Activated CD8-positive, alpha-beta memory T cell treated with anti-CD3 and anti-CD28 coated beads, Interleukin-2, amount 50 U/mL, for 24 hours (primary cell): ENCODE results near the gene GRIK2.

Experiments
- DNase-seq: peaks from one replicate; pipeline ENCODE4 v3.0.0-alpha.2; 2020; ENCODE audit errors: extremely low read depth

The GRIK2 gene

DNA sequence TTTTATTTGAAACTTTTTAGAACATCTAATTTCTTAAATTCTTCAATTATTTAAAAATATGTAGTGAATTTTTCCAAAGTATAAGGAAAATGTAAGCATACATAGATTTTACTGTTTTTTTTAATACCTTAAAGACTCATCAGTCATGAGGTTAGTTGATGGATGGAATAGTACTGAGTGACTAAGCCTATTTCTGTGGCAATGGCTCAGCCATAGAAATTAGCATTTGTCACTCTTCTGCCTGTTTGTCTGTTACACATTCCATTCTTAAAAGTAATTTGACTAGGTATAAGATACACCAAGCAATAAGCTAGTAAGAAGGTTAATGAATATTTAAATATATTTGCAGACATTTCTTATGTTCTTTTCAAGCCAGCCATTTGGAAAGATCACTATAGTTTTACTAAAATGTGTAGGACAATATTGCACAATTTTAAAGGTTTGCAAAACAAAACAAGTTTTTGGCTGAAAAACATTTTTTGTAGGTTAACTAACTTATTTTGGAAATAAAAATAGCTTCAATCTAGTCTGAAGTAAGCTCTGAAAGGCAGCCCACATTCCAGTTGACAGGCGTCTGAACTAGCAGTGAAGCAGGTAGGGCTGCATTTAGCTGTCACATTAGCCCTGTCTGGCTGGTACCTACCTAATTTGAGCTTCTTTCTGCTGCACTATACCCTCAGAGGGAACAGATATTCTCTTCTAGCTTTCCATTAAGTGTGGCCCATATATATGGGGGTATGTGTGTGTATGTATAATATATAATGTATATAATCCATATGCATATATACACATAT lies 385.7 kb downstream of the GRIK2 start:
- no peak for DNase-seq

DNA sequence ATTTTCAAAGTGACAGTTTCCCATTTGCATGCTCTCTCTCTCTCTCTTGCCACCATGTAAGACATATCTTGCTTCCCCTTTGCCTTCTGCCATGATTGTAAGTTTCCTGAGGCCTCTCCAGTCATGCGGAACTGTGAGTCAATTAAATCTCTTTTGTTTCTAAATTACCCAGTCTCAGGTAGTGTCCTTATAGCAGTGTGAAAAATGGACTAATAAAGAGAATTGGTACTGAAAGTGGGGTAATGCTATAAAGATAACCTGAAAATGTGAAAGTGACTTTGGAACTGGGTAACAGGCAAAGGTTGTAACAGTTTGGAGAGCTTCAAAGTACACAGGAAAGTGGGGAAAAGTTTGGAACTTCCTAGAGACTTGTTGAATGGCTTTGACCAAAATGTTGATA lies 389.8 kb downstream of the GRIK2 start:
- DNase-seq, result no peak

DNA sequence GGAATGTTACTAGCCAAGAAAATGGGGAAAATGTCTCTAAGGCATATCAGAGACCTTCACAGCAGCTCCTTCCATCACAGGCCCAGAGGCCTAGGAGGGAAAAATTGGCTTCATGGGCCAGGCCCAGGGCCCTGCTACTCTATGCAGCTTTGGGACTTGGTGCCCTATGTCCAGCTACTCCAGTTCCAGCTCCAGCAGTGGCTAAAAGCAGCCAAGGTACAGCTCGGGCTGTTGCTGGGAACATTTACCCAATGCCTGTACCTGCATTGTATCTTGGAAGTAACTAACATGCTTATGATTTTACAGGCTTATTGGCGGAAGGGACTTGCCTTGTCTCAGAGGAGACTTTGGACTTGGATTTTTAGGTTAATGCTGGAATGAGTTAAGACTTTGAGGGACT lies 390.6 kb downstream of the GRIK2 start:
- no peak for DNase-seq

GRCh38 chr6:101799531-101799930 lies 406.0 kb downstream of the GRIK2 start:
- DNase-seq, result no peak

GRCh38 chr6:101800598-101800997 lies 407.1 kb downstream of the GRIK2 start:
- no peak for DNase-seq

DNA sequence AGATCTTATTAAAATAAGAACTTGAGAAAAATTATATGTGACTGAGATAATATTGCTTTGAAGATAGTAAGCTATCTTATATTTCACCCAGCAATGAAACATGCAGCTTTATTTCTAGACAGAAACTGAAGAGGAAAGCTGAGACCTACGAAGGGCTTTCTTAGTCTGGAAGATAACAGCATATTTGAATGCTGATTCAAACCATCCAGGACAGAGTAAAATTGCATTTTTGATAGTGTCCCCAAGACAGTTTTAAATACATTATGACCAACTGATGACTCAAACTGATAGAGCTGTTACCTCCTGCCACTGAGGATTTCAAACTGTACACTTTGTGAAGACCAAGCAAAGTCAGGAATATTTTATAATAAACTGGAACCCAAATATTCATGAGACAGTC lies 409.6 kb downstream of the GRIK2 start:
- no peak for DNase-seq

DNA sequence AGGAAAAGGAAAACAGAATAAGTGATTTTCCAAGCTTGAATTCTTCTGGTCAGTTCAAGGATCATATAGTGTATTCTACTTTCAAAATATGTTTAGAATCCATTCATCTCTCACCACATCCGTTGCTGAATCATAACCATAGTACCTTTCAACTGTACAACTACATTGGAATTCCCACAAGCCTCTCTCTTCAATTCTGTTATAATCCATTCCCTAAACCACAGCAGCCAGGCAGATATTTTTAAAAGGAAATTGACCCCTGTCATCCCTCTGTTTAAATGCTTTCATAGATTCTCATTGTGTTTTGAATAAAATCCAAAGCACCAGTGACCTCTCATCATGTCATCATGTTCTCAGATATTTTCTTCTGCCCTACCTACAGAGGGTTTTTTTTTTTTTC lies 412.7 kb downstream of the GRIK2 start:
- DNase-seq, result no peak

DNA sequence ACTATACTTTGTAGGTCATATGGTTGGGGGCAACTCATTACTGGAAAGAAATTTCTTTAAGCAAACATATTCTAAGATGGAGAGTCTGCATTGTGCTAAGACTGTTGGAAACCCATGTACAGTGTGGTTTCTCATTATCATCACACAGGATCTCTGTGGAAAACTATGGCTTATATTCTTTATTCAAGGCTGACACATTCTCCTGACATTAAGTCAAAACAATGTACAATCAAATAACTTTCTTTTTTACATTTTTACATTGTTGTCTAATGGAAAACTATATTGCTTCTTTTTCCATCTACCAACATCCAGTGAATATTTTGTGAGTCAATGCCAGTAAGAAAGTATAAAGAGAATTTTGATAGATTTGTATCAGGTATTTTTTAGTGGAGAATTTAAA lies 417.6 kb downstream of the GRIK2 start:
- DNase-seq, result no peak

- DNase-seq, result no peak
Observed at GRCh38 chr6:101816716-101817115, 423.2 kb downstream of the GRIK2 start.

- DNase-seq, result no peak
Observed at GRCh38 chr6:101818051-101818450, 424.5 kb downstream of the GRIK2 start.

GRCh38 chr6:101824551-101825345 lies 431.2 kb downstream of the GRIK2 start:
- no peak for DNase-seq

DNA sequence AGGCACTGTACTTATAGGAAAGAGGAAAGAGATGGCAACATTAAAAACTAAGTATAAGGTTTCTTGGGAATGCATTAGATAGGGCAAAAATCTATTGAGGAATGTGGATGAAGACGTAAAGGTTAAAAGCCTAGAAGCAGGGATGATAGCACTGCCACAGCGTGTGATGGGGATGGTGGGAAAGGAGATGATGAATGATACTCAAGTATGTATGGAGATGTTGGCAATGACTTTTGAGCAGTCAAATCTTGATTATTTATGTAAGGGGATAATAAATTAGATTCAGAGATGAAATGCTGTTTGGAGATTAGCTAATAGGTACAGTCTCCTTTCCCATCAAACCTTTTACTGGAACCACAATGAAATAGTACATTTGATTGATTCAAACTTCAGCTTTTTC lies 432.8 kb downstream of the GRIK2 start:
- no peak for DNase-seq

GRCh38 chr6:101826678-101827077 lies 433.2 kb downstream of the GRIK2 start:
- no peak for DNase-seq

DNA sequence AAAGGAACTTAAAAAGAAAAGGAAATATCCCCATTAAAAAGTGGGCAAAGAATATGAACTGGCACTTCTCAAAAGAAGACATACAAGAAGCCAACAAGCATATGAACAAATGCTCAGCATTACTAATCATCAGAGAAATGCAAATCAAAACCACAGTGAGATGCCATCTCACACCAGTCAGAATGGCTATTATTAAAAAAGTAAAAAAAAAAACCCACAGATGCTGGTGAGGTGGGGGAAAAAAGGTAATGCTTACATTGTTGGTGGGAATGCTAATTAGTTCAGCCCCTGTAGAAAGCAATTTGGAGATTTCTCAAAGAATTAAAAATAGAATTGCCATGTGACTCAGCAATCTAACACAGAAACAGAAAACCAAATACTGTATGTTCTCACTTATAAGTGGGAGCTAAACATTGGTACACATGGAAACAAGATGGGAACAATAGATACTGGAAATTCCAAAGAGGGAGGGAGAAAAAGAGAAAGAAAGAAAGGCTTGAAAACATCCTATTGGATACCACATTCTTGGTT lies 437.1 kb downstream of the GRIK2 start:
- DNase-seq, result no peak

DNA sequence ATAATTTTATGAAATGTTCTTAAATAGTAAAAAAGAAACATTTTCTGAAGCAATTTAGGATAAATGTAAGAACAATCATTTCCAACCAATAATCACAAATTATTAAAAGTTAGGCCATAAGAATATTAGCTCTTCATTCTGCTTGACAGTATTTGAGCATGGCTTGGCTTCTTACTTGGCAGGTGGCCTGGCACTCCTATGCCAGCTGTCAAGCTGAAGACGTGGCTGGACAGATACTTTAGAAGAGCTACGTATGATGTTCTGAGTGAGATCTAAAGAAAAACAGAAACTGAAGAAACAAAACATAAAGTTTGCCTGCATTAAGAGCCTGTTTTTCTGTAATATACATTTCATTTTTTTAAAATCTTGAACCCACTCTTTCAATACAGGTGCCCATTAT lies 438.9 kb downstream of the GRIK2 start:
- DNase-seq, result no peak

- no peak for DNase-seq
Observed at GRCh38 chr6:101840100-101840499, 446.6 kb downstream of the GRIK2 start.

DNA sequence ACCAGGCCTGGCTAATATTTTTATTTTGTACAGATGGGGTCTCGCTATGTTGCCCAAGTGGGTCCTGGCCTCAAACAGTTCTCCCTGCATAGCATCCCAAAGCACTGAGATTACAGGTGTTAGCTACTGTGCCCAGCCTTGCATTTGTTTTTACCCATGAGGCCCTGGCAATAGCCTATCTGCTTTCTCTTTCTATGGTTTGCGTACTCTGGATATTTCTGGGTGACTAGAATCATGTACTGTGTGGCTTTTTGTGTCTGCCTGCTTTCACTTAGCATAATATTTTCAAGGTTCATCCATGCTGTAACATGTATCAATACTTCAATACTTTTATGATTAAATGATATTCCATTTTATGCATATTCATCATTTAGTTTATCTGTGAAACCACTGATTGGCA lies 451.7 kb downstream of the GRIK2 start:
- DNase-seq, result no peak

GRCh38 chr6:101845621-101846020 lies 452.1 kb downstream of the GRIK2 start:
- DNase-seq, result no peak

- no peak for DNase-seq
Observed at GRCh38 chr6:101847690-101848089, 454.2 kb downstream of the GRIK2 start.

DNA sequence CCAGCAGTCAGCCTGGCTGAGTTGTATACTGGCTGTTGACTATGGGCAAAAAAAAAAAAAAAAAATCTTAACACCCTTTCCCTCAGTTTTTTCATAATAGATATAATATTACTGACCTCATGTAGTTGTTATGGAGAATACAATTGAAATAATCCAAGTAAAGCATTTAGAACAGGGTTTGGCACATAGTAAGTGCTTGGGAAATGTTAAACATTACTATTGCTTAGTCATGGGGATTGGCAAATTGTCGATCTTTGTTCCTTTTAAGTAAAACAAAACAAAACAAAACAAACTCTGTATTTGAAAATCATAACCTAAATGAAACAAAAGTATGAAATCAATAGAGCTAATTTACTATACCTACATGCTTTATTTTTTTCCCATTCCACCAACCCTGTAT lies 458.4 kb downstream of the GRIK2 start:
- DNase-seq, result no peak

DNA sequence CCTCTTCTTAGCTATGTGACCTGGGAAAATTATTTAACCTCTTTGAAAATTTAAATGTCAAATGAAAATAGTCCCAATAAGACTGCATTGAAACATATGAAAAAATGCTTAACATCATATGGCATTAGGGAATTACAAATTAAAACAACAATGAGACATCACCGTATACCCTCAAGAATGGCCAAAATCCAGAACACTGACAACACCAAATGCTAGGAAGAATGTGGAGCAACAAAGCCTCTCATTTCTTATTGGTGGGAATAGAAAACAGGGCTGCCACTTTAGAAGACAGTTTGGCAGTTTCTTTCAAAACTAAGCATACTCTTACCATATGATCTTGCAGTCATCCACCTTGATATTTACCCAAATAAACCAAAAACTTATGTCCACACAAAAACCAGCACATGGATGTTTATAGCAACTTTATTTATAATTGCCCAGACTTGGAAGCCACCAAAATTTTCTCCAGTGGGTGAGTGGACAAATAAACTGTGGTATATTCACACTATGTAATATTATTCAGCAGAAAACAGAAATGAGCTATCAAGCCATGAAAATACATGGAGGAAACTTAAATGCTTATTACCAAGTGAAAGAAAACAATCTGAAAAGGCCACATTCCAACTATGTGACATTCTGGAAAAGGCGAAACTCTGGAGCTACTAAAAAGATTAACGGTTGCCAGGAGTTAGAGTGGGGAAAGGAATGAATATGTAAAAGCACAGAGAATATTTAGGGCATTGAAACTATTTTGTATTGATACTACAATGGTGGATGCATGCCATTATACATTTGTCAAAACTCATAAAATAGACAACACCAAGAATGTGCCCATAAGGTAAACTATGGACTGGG lies 459.9 kb downstream of the GRIK2 start:
- DNase-seq, result no peak

DNA sequence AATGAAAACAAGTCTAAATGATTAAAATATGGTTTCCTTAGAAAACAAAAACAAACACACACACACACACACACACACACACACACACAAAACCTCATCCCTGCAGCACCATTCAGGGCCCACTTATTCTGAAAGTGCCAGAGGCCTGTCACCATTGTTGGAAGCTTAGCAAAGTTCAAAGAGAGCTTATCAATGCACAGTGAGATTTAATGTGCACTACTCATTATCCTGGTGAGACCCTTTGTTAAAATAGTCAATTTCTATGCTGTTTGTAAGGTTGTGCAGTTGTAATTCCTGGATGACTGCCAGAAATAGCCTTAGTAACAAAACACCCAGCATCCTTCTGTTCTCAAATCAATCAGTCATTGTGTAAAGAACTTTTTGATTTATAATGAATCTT lies 482.9 kb downstream of the GRIK2 start:
- DNase-seq, result no peak
